GM12878 (cell line): ENCODE measurements around the gene AP3S1. TPM values are rescaled to one million over a fixed set of nuclear protein-coding genes. Genes with fewer than 3 reads are reported as not detected.
A peak's percentile ranks its signal among the peaks of the same experiment; 100 is the strongest.

ENCODE experiments used
- ATAC-seq: fragments of 200-7000 bp; cut with Tn5 transposase; 3 replicates; pipeline ENCODE4 v1.9.1; 2020; ENCODE audit warnings: mild to moderate bottlenecking, moderate library complexity
- BruUV-seq: library from RNA; stranded (reverse); fragments of 400-500 nt; replicated peaks from 2 replicates; lab custom pipeline; 2021; lab: Mats Ljungman, UMichigan
- CTCF ChIA-PET: fragments of 300-600 bp; sonication (Branson Sonifier 250); formaldehyde crosslinking; extraction: SDS; loops from one replicate; lab custom pipeline; 2021; ENCODE audit warnings: inconsistent platforms; lab: Yijun Ruan, JAX
- POLR2A ChIA-PET: fragments of 350-600 bp; formaldehyde crosslinking; extraction: SDS; loops from one replicate; lab custom pipeline; 2021; ENCODE audit warnings: inconsistent platforms; lab: Charles Lee
- RAD21 ChIA-PET: fragments of 300-600 bp; sonication (Branson Sonifier 250); formaldehyde crosslinking; loops from one replicate; lab custom pipeline; 2023; ENCODE audit warnings: antibody characterized with exemption; ENCODE audit not compliant: unreplicated experiment; lab: Charles Lee
- SMC1A ChIA-PET: fragments of 300-600 bp; sonication (Branson Sonifier 250); formaldehyde crosslinking; loops from one replicate; lab custom pipeline; 2023; ENCODE audit not compliant: unreplicated experiment, uncharacterized antibody; lab: Charles Lee
- DNase-seq: peaks from one replicate; pipeline ENCODE4 v3.0.0-alpha.2; 2011; ENCODE audit warnings: low read depth, low spot score
- FAIRE-seq: peaks from 3 replicates; lab custom pipeline; 2011; peaks lifted over from hg19 to GRCh38; lab: Jason Lieb, UNC
- H2AFZ ChIP-seq: 2 replicates; pipeline ENCODE4 v1.6.0; 2011; ENCODE audit warnings: low read depth, low read length, control low read depth; ENCODE audit not compliant: control insufficient read depth
- H3K27ac ChIP-seq: 2 replicates; pipeline ENCODE4 v1.5.1; 2011; ENCODE audit warnings: control low read depth; ENCODE audit not compliant: control insufficient read depth, insufficient read depth
- H3K27me3 ChIP-seq, 2 experiments: replicated peaks in 1 of 2; 2 replicates each; pipeline versions ENCODE4 v1.6.0 to v1.6.1; 2011; ENCODE audit warnings: low read length in 1 of 2; ENCODE audit not compliant: control insufficient read depth in 2 of 2, insufficient read depth in 2 of 2
- H3K36me3 ChIP-seq, 2 experiments: 2 replicates each; pipeline ENCODE4 v1.5.1; 2011; ENCODE audit warnings: low read length in 1 of 2; ENCODE audit not compliant: control insufficient read depth in 2 of 2, insufficient read depth in 2 of 2
- H3K4me1 ChIP-seq: 2 replicates; pipeline ENCODE4 v1.6.1; 2011; ENCODE audit warnings: mild to moderate bottlenecking, low read length, moderate library complexity, mixed read lengths; ENCODE audit not compliant: control insufficient read depth, insufficient read depth
- H3K4me2 ChIP-seq: 2 replicates; pipeline ENCODE4 v1.6.0; 2011; ENCODE audit warnings: control low read depth; ENCODE audit not compliant: control insufficient read depth, insufficient read depth
- H3K4me3 ChIP-seq: fragments of 200-600 bp; sonication (generic); 2 replicates; pipeline ENCODE4 v1.5.1; 2016
- H3K79me2 ChIP-seq: 2 replicates; pipeline ENCODE4 v1.6.0; 2011; ENCODE audit warnings: low read length; ENCODE audit not compliant: control insufficient read depth, insufficient read depth
- H3K9ac ChIP-seq: 2 replicates; pipeline ENCODE4 v1.8.0; 2011; ENCODE audit warnings: low read length, control low read depth, mixed read lengths; ENCODE audit not compliant: control insufficient read depth, insufficient read depth
- H3K9me3 ChIP-seq: replicated peaks from 3 replicates; pipeline ENCODE4 v1.5.1; 2011; ENCODE audit warnings: mild to moderate bottlenecking, low read length; ENCODE audit not compliant: control insufficient read depth, insufficient read depth
- H4K20me1 ChIP-seq: 2 replicates; pipeline ENCODE4 v1.6.0; 2011; ENCODE audit not compliant: control insufficient read depth, insufficient read depth
- ATF7 ChIP-seq: fragments of 450-650 bp; IDR thresholded peaks from 2 replicates; pipeline ENCODE4 v1.6.1; 2016; ENCODE audit warnings: low read depth, mild to moderate bottlenecking
- BACH1 ChIP-seq: fragments of 450-650 bp; IDR thresholded peaks from 2 replicates; pipeline ENCODE4 v1.6.1; 2017; ENCODE audit warnings: mild to moderate bottlenecking, borderline replicate concordance
- IRF5 ChIP-seq: fragments of 450-650 bp; IDR thresholded peaks from 2 replicates; pipeline ENCODE4 v1.6.1; 2017; ENCODE audit warnings: borderline replicate concordance
- MTA2 ChIP-seq: fragments of 450-650 bp; IDR thresholded peaks from 2 replicates; pipeline ENCODE4 v1.6.1; 2016; ENCODE audit warnings: low read depth, mild to moderate bottlenecking, moderate library complexity
- PAX8 ChIP-seq: fragments of 450-650 bp; IDR thresholded peaks from 2 replicates; pipeline ENCODE4 v1.6.1; 2017; ENCODE audit warnings: mild to moderate bottlenecking, moderate library complexity
- WGBS: methylation state at CpG from one replicate; pipeline ENCODE4 v1.1.6; 2016; ENCODE audit warnings: low lambda C conversion rate; ENCODE audit not compliant: insufficient replicate concordance, insufficient coverage; ENCODE audit errors: missing lambda C conversion rate; 5-methylcytosine and 5-hydroxymethylcytosine counted together
- in situ Hi-C: fragments of 300-500 bp; cut with MboI; formaldehyde crosslinking; loops from 9 replicates; pipeline ENCODE4 v1.14.3; 2018; ENCODE audit warnings: mixed read lengths
- intact Hi-C: fragments of 100-400 bp; cut with micrococcal nuclease; formaldehyde crosslinking; loops from one replicate; pipeline ENCODE4 v1.14.2; 2022; ENCODE audit not compliant: unreplicated experiment
- polyA plus RNA-seq, 11 experiments: library from polyadenylated mRNA; depleted of rRNA in 4 of 11; unstranded in 6 of 11; stranded (reverse) in 5 of 11; fragments of >200 nt; fragmentation: Nextera tagmentation in 4 of 11; fragmentation: Illumina TruSeq in 1 of 11; extraction: Ambion mirVana in 4 of 11; extraction: Trizol in 1 of 11; gene quantifications; 1 replicate in 1 of 11; 2 replicates in 10 of 11; pipeline versions ENCODE4 v1.2.1 to v1.2.3, GENCODE V29; 2011 to 2016; ENCODE audit warnings: inconsistent platforms in 2 of 11, missing spikeins in 2 of 11, low read depth in 1 of 11
- total RNA-seq, 4 experiments: library from RNA; depleted of rRNA in 3 of 4; stranded (reverse); fragments of >200 nt in 3 of 4; fragmentation: Illumina TruSeq in 1 of 4; extraction: Trizol in 1 of 4; gene quantifications; 2 replicates each; pipeline versions ENCODE4 v1.2.1 to v1.2.3, GENCODE V29; 2013 to 2021

AP3S1 gene
- total and polyA plus RNA-seq, 10 of the 15 experiments (the other 5 are each of a cell fraction or from before 2014, with no cell fraction given), result 36.4 to 137 (median 67.5) TPM

DNA sequence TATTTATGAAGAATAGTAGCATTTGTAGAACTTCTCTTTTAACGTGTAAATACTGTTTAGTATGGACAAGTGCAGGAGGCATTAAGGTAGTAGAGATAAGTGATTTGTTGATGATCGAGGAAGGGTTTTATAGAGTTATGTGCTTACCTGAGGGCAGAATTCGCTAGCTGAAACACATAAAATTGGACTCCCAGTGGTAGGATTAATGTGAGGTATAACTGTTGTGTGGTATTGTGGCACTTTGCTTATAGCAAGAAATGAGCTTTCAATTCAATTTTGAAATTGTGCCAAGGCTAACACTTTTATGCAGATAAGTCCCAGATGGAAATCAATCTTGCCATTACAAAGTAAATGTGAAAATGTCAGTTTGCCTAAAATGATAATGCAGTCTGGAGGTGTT is 1.2 kb downstream of the AP3S1 start:
- peak overlapping the region; percentile 77 for H3K9ac ChIP-seq
- H3K27me3 ChIP-seq, result no peaks in the 10 kb centered on the region
- ChIA-PET CTCF (interaction anchor here (0.6 to 1.6 kb wide), 10 partner anchors 9 to 825 kb away, joined by 3 to 5 read pairs (median 4); no protein-coding TSS in a partner anchor), RAD21 (interaction anchor here (0.6 to 2.0 kb wide), 8 partner anchors 25 to 467 kb away, joined by 3 to 7 read pairs (median 3); partner anchors contain the start of gene TMED7), POLR2A (interaction anchor here (0.6 to 1.0 kb wide), 2 partner anchors 581 to 661 kb away, joined by 3 read pairs; no protein-coding TSS in a partner anchor), SMC1A (interaction anchor here (0.7 to 1.8 kb wide), 11 partner anchors 9 to 295 kb away, joined by 3 to 7 read pairs (median 3); no protein-coding TSS in a partner anchor)
- BruUV-seq, result TSS peak; percentile 55
- peak overlapping the region; percentile 95; the same call in 1 of the 2 replicates for H2AFZ ChIP-seq
- TF ChIP-seq IRF5 (no peak), BACH1 (no peak), ATF7 (no peak), MTA2 (no peak), PAX8 (no peak)
- H3K9me3 ChIP-seq, result no peaks in the 10 kb centered on the region; the same call in 2 of the 3 replicates
- no peak for ATAC-seq
- intact Hi-C loops (loop anchor here (10.0 kb wide), 1 partner anchor 1408 kb away; no protein-coding TSS in a partner anchor), in situ Hi-C loops (loop anchor here (25.0 kb wide), 1 partner anchor 219 kb away; no protein-coding TSS in a partner anchor)
- H3K79me2 ChIP-seq, result peaks cover 93% of the 10 kb centered on the region
- H3K4me1 ChIP-seq, result peaks cover 21% of the 10 kb centered on the region
- H3K27ac ChIP-seq, result peak overlapping the region; percentile 91
- H4K20me1 ChIP-seq, result peaks cover 5% of the 10 kb centered on the region; the same call in 1 of the 2 replicates
- no peak for DNase-seq
- H3K4me3 ChIP-seq, result peak overlapping the region; percentile 83
- H3K36me3 ChIP-seq, result peaks cover 0 to 2% of the 10 kb centered on the region in 2 experiments; a peak in 1 of 4 replicates
- 45% methylated on average over 3 of the region's 3 CpGs for WGBS
- FAIRE-seq, result no peak
- peak overlapping the region; percentile 86 for H3K4me2 ChIP-seq
